Measurements from ENCODE around the gene CTPS1.
A peak's percentile ranks its signal among the peaks of the same experiment; 100 is the strongest.

The CTPS1 gene

DNA sequence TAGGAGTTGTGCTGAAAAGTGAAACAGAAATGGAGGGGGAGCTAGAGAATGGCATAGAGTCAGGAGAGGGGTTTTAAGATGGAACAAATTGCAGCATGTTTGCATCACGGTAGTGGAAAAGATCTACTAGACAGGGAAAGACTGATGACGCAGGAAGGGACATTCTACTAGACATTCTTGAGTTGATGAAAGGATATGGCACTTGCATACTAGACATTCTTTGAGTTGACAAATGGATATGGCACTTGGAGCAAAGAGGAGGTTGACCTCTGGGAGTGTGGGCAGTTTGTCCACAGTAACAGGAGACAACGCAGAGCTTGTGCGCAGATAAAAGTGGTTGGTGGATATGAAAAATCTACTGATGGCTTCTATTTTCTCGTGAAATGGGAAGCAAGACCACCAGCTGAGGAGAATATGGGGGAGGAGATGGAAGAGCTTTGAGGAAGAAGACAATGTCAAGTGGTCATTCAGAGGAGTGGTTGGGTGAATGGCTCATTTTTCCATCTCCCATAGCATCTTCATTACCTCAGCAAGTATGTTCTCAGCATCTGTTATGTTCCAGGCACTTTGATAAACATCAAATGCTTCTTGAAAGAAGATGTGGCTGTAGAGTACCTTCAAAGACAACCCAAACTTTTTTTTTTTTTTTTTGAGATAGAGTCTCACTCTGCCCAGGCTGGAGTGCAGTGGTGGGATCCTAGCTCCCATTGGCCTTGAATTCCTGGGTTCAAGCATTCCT is 2.4 kb upstream of the CTPS1 start:
- in situ Hi-C loops (cut with MboI; ENCODE audit: low sequenced_read_pairs, unreplicated experiment), result no loop called here
- TF ChIP-seq, protein P1, sequence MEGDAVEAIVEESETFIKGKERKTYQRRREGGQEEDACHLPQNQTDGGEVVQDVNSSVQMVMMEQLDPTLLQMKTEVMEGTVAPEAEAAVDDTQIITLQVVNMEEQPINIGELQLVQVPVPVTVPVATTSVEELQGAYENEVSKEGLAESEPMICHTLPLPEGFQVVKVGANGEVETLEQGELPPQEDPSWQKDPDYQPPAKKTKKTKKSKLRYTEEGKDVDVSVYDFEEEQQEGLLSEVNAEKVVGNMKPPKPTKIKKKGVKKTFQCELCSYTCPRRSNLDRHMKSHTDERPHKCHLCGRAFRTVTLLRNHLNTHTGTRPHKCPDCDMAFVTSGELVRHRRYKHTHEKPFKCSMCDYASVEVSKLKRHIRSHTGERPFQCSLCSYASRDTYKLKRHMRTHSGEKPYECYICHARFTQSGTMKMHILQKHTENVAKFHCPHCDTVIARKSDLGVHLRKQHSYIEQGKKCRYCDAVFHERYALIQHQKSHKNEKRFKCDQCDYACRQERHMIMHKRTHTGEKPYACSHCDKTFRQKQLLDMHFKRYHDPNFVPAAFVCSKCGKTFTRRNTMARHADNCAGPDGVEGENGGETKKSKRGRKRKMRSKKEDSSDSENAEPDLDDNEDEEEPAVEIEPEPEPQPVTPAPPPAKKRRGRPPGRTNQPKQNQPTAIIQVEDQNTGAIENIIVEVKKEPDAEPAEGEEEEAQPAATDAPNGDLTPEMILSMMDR (IDR thresholded peaks at IDR 0.05; ENCODE audit: borderline replicate concordance, control extremely low read depth, extremely low read depth, insufficient read depth, missing control alignments), result no peak
- no peak for DNase-seq (ENCODE audit: low spot score)

DNA sequence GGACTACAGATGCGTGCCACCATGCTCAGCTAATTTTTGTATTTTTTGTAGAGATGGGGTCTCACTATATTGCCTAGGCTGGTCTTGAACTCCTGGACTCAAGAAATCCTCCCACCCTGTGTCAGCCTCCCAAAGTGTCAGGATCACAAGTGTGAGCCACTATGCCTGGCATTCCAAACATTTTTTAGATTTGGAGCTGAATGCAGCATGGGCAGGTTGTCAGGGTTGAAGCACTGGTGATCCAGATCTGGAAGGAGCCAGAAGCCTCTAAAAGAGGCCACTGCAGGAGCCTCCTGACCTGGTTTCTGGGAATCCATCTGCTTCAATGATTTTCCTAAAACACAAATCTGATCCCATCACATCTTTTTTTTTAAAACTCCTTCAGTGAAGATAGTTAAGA is 1.8 kb upstream of the CTPS1 start:
- in situ Hi-C loops (cut with MboI; ENCODE audit: low sequenced_read_pairs, unreplicated experiment), result no loop called here
- no peak for DNase-seq (ENCODE audit: low spot score)
- TF ChIP-seq, protein P1 (IDR thresholded peaks at IDR 0.05; ENCODE audit: borderline replicate concordance, control extremely low read depth, extremely low read depth, insufficient read depth, missing control alignments), result no peak

DNA sequence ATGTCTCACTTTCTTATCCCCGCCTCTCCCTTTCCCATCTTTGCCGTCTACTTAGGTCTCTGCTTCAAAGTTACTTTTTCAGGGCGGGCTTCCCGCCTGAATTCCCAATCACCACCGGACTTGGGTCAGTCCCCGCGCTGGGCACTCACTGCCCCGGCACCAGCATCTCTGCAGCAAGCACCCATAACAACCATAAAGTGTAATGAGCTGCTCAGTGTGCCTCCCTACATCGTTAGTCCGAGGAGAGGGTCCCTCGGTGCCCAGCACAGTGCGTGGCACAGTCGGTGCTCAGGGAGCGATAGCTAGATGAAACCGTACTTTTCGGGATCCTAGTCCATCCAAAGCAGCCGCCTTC is 633 bp upstream of the CTPS1 start:
- no peak for DNase-seq (ENCODE audit: low spot score)
- TF ChIP-seq, protein P1 (IDR thresholded peaks at IDR 0.05; ENCODE audit: borderline replicate concordance, control extremely low read depth, extremely low read depth, insufficient read depth, missing control alignments), result no peak
- in situ Hi-C loops (cut with MboI; ENCODE audit: low sequenced_read_pairs, unreplicated experiment), result no loop called here

DNA sequence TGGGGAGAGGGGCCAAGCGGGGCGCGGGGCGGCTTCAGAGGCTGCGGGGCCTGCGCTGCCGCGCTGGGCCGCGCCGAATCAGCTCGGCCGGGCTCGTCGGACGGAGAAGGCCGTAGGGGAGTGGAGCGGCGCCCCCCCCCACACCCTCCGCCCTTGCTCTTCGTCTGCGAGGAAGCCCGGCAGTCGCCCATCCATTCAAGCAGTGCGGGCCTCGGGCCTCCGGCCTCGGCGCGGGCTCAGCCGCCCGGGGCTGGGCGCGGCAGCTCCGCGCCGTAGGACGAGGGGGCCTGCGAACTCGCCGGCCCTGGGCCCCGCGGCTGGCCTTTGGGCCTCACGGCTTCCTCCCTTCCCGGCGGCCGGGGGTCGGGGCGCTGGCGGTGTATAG is 564 bp downstream of the CTPS1 start:
- no peak for DNase-seq (ENCODE audit: low spot score)
- in situ Hi-C loops (cut with MboI; ENCODE audit: low sequenced_read_pairs, unreplicated experiment), result no loop called here
- TF ChIP-seq, protein P1 (IDR thresholded peaks at IDR 0.05; ENCODE audit: borderline replicate concordance, control extremely low read depth, extremely low read depth, insufficient read depth, missing control alignments), result no peak

DNA sequence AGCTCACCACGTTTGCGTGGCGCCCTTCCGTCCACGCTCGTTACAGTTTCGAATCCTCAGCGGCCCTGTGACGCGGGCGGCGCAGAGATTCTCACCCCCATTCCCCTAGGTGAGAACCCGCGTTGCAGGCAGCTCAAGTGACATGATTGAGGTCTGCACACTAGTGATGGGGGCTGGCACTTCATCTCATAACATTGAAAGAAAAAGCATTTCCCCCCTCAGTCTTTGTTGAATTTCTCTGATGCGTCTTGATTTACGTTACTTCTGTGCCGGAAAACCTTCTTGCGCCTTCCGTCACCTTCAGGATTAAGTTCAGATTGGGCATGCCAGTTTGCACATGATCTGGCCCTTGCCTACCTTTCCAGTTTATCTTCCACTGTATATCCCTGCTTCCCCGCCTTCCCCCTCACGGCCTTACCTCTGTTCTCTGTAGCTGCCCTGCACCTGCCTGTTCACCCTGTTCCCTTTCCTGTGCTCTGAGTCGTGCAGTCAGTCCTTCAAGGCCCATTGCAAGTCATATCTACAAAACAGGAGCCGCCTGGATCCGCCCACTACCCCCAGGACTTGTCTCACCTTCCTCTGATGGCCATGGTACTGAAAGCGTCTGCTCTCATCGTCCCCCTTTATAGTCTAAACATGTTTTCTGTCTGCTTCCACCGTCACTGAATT is 1.1 kb downstream of the CTPS1 start:
- peak; percentile 40 for DNase-seq (ENCODE audit: low spot score)
- TF ChIP-seq, protein P1 (IDR thresholded peaks at IDR 0.05; ENCODE audit: borderline replicate concordance, control extremely low read depth, extremely low read depth, insufficient read depth, missing control alignments), result no peak
- in situ Hi-C loops (cut with MboI; ENCODE audit: low sequenced_read_pairs, unreplicated experiment), result no loop called here

DNA sequence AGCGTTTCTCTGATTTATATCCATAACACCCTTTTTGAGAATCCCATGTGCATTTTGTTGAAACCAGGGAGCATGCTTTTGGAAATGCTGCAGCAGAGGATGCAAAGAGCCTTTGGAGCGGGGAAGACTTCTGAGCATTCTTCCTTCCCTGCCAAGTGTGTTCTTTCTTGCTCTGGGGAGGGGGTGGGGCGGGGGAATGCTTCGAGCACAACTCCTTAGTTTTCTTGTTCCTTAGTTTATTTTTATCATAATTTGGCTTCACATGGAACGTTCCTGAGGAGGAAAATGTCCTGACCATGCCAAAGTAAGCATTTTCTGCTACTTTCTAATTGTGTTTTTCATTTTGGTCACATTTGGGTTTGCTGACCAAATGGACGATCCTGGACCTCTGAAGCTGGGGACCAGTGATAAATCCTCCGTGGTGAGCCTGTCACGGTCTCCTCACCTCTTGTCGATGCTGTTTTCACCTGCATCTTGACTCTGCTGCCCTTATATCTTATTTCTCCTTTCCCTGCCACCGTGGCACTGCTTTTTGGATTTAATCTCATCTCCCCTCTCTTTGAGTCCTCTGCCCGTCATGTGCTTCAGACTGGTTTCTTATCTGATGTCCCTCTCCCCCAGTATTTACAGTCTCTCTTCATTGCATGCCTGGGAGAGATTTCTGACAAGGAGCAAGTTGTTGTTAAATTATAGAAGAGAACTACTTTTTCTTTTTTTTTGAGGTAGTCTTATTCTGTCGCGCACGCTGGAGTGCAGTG is 2.4 kb downstream of the CTPS1 start:
- in situ Hi-C loops (cut with MboI; ENCODE audit: low sequenced_read_pairs, unreplicated experiment), result no loop called here
- TF ChIP-seq, protein P1 (IDR thresholded peaks at IDR 0.05; ENCODE audit: borderline replicate concordance, control extremely low read depth, extremely low read depth, insufficient read depth, missing control alignments), result no peak
- DNase-seq (ENCODE audit: low spot score), result no peak
